ENCODE results near the gene KCNMA1.

Gene KCNMA1

GRCh38 chr10:77603534-77603927 is 34.1 kb downstream of the KCNMA1 start:
- DNase-seq (ENCODE audit: low read depth): peak; percentile 54
- TF ChIP-seq CTCF (IDR thresholded peaks at IDR 0.05; ENCODE audit: low read depth, low read length): no peak
- no peak for TF ChIP-seq MYC (IDR thresholded peaks at IDR 0.05; ENCODE audit: low read depth, low read length)
- no peak for TF ChIP-seq MAX (IDR thresholded peaks at IDR 0.05; ENCODE audit: low read depth, low read length)
- no peak for TF ChIP-seq POLR2A (IDR thresholded peaks at IDR 0.05; ENCODE audit: extremely low read depth, insufficient read length)

GRCh38 chr10:77602913-77603533 is 34.6 kb downstream of the KCNMA1 start:
- TF ChIP-seq MAX (IDR thresholded peaks at IDR 0.05; ENCODE audit: low read depth, low read length): no peak
- TF ChIP-seq POLR2A (IDR thresholded peaks at IDR 0.05; ENCODE audit: extremely low read depth, insufficient read length): no peak
- TF ChIP-seq CTCF (IDR thresholded peaks at IDR 0.05; ENCODE audit: low read depth, low read length): no peak
- TF ChIP-seq MYC (IDR thresholded peaks at IDR 0.05; ENCODE audit: low read depth, low read length): no peak
- no peak overlapping the region for H3K4me3 ChIP-seq (ENCODE audit: low read depth, low read length)
- DNase-seq (ENCODE audit: low read depth): peak; percentile 51

More at GRCh38 chr10:77603534-77603927, 34.1 kb downstream of the KCNMA1 start:
- H3K4me3 ChIP-seq (ENCODE audit: low read depth, low read length): no peak overlapping the region

- no peak for DNase-seq (ENCODE audit: low read depth)
- no peak for TF ChIP-seq MAX (IDR thresholded peaks at IDR 0.05; ENCODE audit: low read depth, low read length)
- no peak for TF ChIP-seq MYC (IDR thresholded peaks at IDR 0.05; ENCODE audit: low read depth, low read length)
- no peak for TF ChIP-seq POLR2A (IDR thresholded peaks at IDR 0.05; ENCODE audit: extremely low read depth, insufficient read length)
- TF ChIP-seq CTCF (IDR thresholded peaks at IDR 0.05; ENCODE audit: low read depth, low read length): no peak
These were observed 35.2 kb downstream of the KCNMA1 start for GRCh38 chr10:77602231-77602912.

GRCh38 chr10:77601488-77601887 is 36.1 kb downstream of the KCNMA1 start:
- no peak for DNase-seq (ENCODE audit: low read depth)
- TF ChIP-seq MAX (IDR thresholded peaks at IDR 0.05; ENCODE audit: low read depth, low read length): no peak
- no peak for TF ChIP-seq CTCF (IDR thresholded peaks at IDR 0.05; ENCODE audit: low read depth, low read length)
- TF ChIP-seq POLR2A (IDR thresholded peaks at IDR 0.05; ENCODE audit: extremely low read depth, insufficient read length): no peak
- no peak for TF ChIP-seq MYC (IDR thresholded peaks at IDR 0.05; ENCODE audit: low read depth, low read length)

More at GRCh38 chr10:77602231-77602912, 35.2 kb downstream of the KCNMA1 start:
- no peak overlapping the region for H3K4me3 ChIP-seq (ENCODE audit: low read depth, low read length)

GRCh38 chr10:77600640-77601039 is 37.0 kb downstream of the KCNMA1 start:
- H3K4me3 ChIP-seq (ENCODE audit: low read depth, low read length): no peak overlapping the region
- DNase-seq (ENCODE audit: low read depth): no peak
- TF ChIP-seq MAX (IDR thresholded peaks at IDR 0.05; ENCODE audit: low read depth, low read length) (no peak), MYC (IDR thresholded peaks at IDR 0.05; ENCODE audit: low read depth, low read length) (no peak), CTCF (IDR thresholded peaks at IDR 0.05; ENCODE audit: low read depth, low read length) (no peak), POLR2A (IDR thresholded peaks at IDR 0.05; ENCODE audit: extremely low read depth, insufficient read length) (no peak)

More at GRCh38 chr10:77601488-77601887, 36.1 kb downstream of the KCNMA1 start:
- H3K4me3 ChIP-seq (ENCODE audit: low read depth, low read length): no peak overlapping the region

All from NB4 (cell line).